Hippocampal formation (tissue), 2 donors: ENCODE data around the gene LRGUK.

Source experiments
- DNase-seq, 2 donors: peaks; one replicate each; lab custom pipeline; 2025; lab: John Stamatoyannopoulos, UW

LRGUK gene

GRCh38 chr7:134302120-134302519 is 175.0 kb downstream of the LRGUK start:
- no peak for DNase-seq

- no peak for DNase-seq
These were observed 180.2 kb downstream of the LRGUK start for GRCh38 chr7:134307320-134307719.

- DNase-seq = no peak
These were observed 181.4 kb downstream of the LRGUK start for GRCh38 chr7:134308548-134308947.

GRCh38 chr7:134311807-134312206 is 184.7 kb downstream of the LRGUK start:
- DNase-seq = no peak

GRCh38 chr7:134312717-134313116 is 185.6 kb downstream of the LRGUK start:
- DNase-seq = no peak

- DNase-seq = no peak
These were observed 186.4 kb downstream of the LRGUK start for GRCh38 chr7:134313543-134313942.
